BE2C (cell line): ENCODE results near the gene NCOA7.
"Not testable (repeated sequence)": the region's sequence is repeated elsewhere in the genome, so short reads cannot be mapped to it uniquely, and the experiment has no call there.

ENCODE experiments used
- DNase-seq: peaks from one replicate; pipeline ENCODE4 v3.0.0-alpha.2; 2020
- H3K27me3 ChIP-seq: fragments of 250-450 bp; sonication (Bioruptor Pico); 2 replicates; pipeline ENCODE4 v1.5.1; 2020; ENCODE audit warnings: mild to moderate bottlenecking
- H3K36me3 ChIP-seq: fragments of 250-450 bp; sonication (Bioruptor Pico); 2 replicates; pipeline ENCODE4 v1.5.1; 2020; ENCODE audit warnings: mild to moderate bottlenecking
- H3K4me1 ChIP-seq: fragments of 250-450 bp; sonication (Bioruptor Pico); 2 replicates; pipeline ENCODE4 v1.5.1; 2020
- H3K4me3 ChIP-seq: 2 replicates; pipeline ENCODE4 v1.5.1; 2011; ENCODE audit warnings: low read depth, low read length
- H3K9me3 ChIP-seq: fragments of 250-450 bp; sonication (Bioruptor Pico); 2 replicates; pipeline ENCODE4 v1.5.1; 2020
- CTCF ChIP-seq: IDR thresholded peaks from 2 replicates; pipeline ENCODE4 v1.5.1; 2012; ENCODE audit warnings: mild to moderate bottlenecking, low read depth, low read length

The NCOA7 gene

GRCh38 chr6:125887372-125887771 lies 96.6 kb downstream of the NCOA7 start:
- Histone ChIP-seq H3K9me3 (no peaks in the 10 kb centered on the region), H3K27me3 (no peaks in the 10 kb centered on the region), H3K4me1 (peaks cover 44% of the 10 kb centered on the region), H3K36me3 (peaks cover 88% of the 10 kb centered on the region), H3K4me3 (no peak overlapping the region)
- no peak for DNase-seq
- no peak for TF ChIP-seq CTCF

- no peak for DNase-seq
- H3K27me3 ChIP-seq = no peaks in the 10 kb centered on the region
- H3K36me3 ChIP-seq = peaks cover 92% of the 10 kb centered on the region
- peak; percentile 52 for TF ChIP-seq CTCF
- H3K9me3 ChIP-seq = no peaks in the 10 kb centered on the region
- H3K4me3 ChIP-seq = no peak overlapping the region
- peaks cover 29% of the 10 kb centered on the region for H3K4me1 ChIP-seq
Measured at GRCh38 chr6:125888989-125889656, 98.4 kb downstream of the NCOA7 start.

GRCh38 chr6:125899726-125900182 lies 109.0 kb downstream of the NCOA7 start:
- H3K4me3 ChIP-seq = no peak overlapping the region
- peaks cover 69% of the 10 kb centered on the region for H3K36me3 ChIP-seq
- no peaks in the 10 kb centered on the region for H3K9me3 ChIP-seq
- DNase-seq = no peak
- no peaks in the 10 kb centered on the region for H3K4me1 ChIP-seq
- peak; percentile 22; the same call in 1 of the 2 replicates for TF ChIP-seq CTCF
- no peaks in the 10 kb centered on the region for H3K27me3 ChIP-seq

GRCh38 chr6:125904871-125905270 lies 114.1 kb downstream of the NCOA7 start:
- Histone ChIP-seq H3K9me3 (no peaks in the 10 kb centered on the region), H3K4me1 (no peaks in the 10 kb centered on the region), H3K4me3 (no peak overlapping the region), H3K36me3 (peaks cover 82% of the 10 kb centered on the region), H3K27me3 (no peaks in the 10 kb centered on the region)
- no peak for DNase-seq
- TF ChIP-seq CTCF = no peak

- peak; percentile 60 for DNase-seq
- TF ChIP-seq CTCF = peak; percentile 86
- Histone ChIP-seq H3K27me3 (no peaks in the 10 kb centered on the region), H3K9me3 (no peaks in the 10 kb centered on the region), H3K4me3 (no peak overlapping the region), H3K4me1 (no peaks in the 10 kb centered on the region), H3K36me3 (peaks cover 74% of the 10 kb centered on the region)
Measured at GRCh38 chr6:125906158-125906998, 115.6 kb downstream of the NCOA7 start.

GRCh38 chr6:125910527-125910926 lies 119.8 kb downstream of the NCOA7 start:
- no peak for DNase-seq
- Histone ChIP-seq H3K4me3 (no peak overlapping the region), H3K27me3 (no peaks in the 10 kb centered on the region), H3K9me3 (no peaks in the 10 kb centered on the region), H3K36me3 (peaks cover 75% of the 10 kb centered on the region), H3K4me1 (no peaks in the 10 kb centered on the region)
- no peak for TF ChIP-seq CTCF

- not testable (repeated sequence) for H3K27me3 ChIP-seq, H3K4me3 ChIP-seq, H3K9me3 ChIP-seq, H3K4me1 ChIP-seq, DNase-seq
- H3K36me3 ChIP-seq = peaks cover 77% of the 10 kb centered on the region
Measured at GRCh38 chr6:125911051-125911451, 120.3 kb downstream of the NCOA7 start.

- H3K9me3 ChIP-seq, H3K27me3 ChIP-seq, H3K4me1 ChIP-seq, DNase-seq, H3K4me3 ChIP-seq: not testable (repeated sequence)
- H3K36me3 ChIP-seq = peaks cover 78% of the 10 kb centered on the region
Measured at GRCh38 chr6:125912430-125912829, 121.7 kb downstream of the NCOA7 start.
